H1 (cell line): ENCODE measurements around the gene HMGA1.
A peak's percentile ranks its signal among the peaks of the same experiment; 100 is the strongest.

Experiments used
- CHD1 ChIP-seq: IDR thresholded peaks from 2 replicates; pipeline ENCODE4 v1.6.1; 2012; ENCODE audit warnings: low read depth, low read length, improper control_type of control experiment
- CTCF ChIP-seq, 3 experiments: IDR thresholded peaks; 1 replicate in 2 of 3; 2 replicates in 1 of 3; pipeline versions ENCODE4 v1.5.1 to v1.6.1; 2011; ENCODE audit warnings: low read length in 3 of 3, mild to moderate bottlenecking in 3 of 3, inconsistent platforms in 2 of 3, low read depth in 1 of 3, moderate library complexity in 1 of 3; ENCODE audit not compliant: insufficient read depth in 1 of 3; ENCODE audit errors: control extremely low read depth in 1 of 3
- GABPA ChIP-seq: IDR thresholded peaks from 2 replicates; pipeline ENCODE4 v1.6.1; 2011; ENCODE audit warnings: mild to moderate bottlenecking, low read length, moderate library complexity, borderline replicate concordance; ENCODE audit not compliant: insufficient read depth
- RAD21 ChIP-seq, 2 experiments: IDR thresholded peaks in 1 of 2; conservative IDR thresholded peaks in 1 of 2; 2 replicates each; pipeline ENCODE4 v1.6.1; 2011; ENCODE audit warnings: low read depth in 2 of 2, low read length in 2 of 2, improper control_type of control experiment in 1 of 2, inconsistent platforms in 1 of 2, mild to moderate bottlenecking in 1 of 2, moderate library complexity in 1 of 2
- TCF12 ChIP-seq: IDR thresholded peaks from 2 replicates; pipeline ENCODE4 v1.6.1; 2011; ENCODE audit warnings: low read depth, mild to moderate bottlenecking, low read length
- YY1 ChIP-seq: IDR thresholded peaks from 2 replicates; pipeline ENCODE4 v1.6.1; 2011; ENCODE audit warnings: low read depth, mild to moderate bottlenecking, low read length

DNA sequence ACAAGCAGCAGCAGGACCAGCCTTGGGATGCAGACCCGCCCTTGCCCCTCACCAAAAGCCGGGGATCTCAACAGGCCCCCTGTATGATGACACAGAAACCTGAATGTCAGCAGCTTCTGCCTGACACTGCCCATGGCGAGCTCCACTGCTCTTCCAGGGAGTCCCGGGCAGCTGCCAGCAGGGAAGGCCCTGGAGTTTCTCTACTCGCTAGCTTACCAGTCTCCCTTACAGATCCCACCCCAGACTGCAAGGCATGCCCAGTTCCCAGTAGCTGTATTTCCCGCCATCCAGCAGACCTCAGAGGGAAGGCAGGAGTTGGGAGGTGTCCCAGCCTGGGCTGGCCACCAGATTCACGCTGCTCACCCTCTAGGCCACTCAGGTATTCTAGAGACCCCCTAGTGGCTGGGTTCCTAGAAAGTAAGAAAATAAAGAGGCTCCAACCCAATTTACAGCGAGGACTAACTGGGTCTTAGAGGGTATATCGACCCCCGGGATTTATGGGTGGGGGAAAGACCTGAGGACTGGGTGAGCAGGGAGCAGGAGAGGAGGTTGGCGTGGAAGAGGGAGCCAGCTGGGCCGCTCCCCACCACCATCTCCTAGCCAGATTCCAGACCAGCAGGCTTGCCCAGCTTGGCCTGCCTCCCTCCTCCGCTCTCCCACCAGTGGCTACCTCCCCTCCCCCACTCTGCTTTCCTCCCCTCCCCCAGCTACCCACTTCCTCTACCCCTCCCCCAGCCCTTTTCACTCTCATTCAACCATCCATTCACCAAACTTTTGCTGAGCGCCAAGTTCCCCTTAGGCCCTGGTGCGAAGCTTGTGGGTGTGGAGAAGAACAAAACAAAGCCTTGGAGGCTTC lies 9.7 kb upstream of the HMGA1 start:
- TF ChIP-seq YY1 (0 out of 2 replicates have a peak, but pooled peaks have one; percentile 24), GABPA (no peak), CTCF (IDR thresholded peaks at IDR 0.05; ENCODE audit: control extremely low read depth in 1 of 3, insufficient read depth in 1 of 3, low read depth in 1 of 3, low read length in 3 of 3) (peak in 2 of 3 experiments; percentile 16 to 29; a peak in 2 of 4 replicates), RAD21 (IDR thresholded peaks at IDR 0.05 in 1 of 2, conservative IDR thresholded peaks at IDR 0.05 in 1 of 2; ENCODE audit: low read depth in 2 of 2, low read length in 2 of 2) (no peak), CHD1 (no peak), TCF12 (peak; percentile 43; the same call in 1 of the 2 replicates)
